NCI-H1694 treated with DMSO at 0.1 percent for 48 hours (cell line): ENCODE data around the gene ATP6V0E1.
A peak's percentile ranks its signal among the peaks of the same experiment; 100 is the strongest.

Source experiments
- DNase-seq: peaks from one replicate; lab custom pipeline; 2025; lab: John Stamatoyannopoulos, UW

Gene ATP6V0E1

DNA sequence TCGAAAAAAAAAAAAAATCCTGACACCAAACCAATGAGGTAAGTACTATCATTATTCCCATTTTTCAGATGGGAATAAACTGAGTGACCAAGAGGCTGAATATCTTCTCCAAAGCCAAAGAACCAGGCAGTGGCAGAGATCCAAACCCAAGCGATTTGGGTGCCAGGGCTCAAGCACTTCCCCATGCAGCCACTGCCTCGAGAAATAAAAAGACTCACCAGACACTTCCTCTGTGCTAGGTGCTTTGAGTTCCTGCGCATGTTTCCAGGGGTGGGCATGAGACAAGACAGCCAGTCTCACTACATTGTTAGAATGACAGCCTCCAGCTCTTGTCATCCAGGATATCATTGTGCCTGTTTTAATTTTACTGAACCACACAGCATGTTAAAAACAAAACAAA, 26.6 kb upstream of the ATP6V0E1 start:
- DNase-seq: no peak

DNA sequence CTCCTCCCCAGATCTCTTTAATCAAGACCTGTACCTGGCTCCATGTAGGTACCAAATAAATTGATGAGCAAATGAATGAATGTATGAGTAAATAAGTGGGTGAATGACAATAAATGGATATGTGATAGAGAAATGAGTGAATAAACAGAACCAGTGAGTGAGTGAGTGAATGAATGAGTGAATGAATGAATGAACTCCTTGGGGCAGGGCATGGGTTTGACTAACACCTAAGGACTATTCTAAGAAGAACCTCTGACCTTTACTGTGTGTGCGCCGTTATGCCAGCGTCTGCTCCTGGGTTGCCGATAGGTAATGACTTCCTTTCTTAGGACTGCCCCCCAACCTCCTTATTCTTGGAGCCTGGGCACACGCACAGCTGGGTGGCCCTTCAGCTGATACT, 26.1 kb upstream of the ATP6V0E1 start:
- DNase-seq: no peak

DNA sequence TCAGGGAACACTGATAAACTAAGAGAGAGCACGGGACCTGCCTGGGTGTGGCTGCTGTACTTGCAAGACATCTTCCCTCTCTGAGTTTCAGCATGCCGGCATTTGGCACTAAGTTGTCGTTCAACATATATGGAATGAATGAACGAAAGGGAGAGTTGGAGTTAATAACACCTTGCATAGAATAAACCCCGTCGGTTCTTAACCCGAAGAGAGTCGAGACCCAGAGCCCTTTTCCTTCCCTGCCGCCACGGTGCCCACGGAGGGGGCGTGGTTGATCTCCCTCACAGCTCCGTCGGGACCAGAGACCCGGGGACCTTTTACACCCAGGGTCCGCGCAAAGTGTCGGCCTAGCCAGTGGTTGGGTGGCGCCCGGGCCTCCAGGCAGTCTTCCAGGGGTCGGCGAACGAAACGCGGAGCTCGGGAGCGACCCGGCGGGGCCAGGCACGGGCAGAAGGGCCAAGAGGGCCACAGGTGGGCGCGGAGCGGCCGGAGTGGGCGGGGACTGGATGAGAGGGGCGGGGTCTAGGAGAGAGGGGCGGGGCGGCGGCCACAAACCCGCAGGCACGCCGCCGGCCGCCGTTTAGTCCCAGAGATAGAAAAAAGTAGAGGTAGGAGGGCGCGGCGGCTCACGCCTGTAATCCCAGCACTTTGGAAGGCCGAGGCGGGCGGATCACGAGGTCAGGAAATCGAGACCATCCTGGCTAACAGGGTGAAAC, 25.1 kb upstream of the ATP6V0E1 start:
- no peak for DNase-seq

DNA sequence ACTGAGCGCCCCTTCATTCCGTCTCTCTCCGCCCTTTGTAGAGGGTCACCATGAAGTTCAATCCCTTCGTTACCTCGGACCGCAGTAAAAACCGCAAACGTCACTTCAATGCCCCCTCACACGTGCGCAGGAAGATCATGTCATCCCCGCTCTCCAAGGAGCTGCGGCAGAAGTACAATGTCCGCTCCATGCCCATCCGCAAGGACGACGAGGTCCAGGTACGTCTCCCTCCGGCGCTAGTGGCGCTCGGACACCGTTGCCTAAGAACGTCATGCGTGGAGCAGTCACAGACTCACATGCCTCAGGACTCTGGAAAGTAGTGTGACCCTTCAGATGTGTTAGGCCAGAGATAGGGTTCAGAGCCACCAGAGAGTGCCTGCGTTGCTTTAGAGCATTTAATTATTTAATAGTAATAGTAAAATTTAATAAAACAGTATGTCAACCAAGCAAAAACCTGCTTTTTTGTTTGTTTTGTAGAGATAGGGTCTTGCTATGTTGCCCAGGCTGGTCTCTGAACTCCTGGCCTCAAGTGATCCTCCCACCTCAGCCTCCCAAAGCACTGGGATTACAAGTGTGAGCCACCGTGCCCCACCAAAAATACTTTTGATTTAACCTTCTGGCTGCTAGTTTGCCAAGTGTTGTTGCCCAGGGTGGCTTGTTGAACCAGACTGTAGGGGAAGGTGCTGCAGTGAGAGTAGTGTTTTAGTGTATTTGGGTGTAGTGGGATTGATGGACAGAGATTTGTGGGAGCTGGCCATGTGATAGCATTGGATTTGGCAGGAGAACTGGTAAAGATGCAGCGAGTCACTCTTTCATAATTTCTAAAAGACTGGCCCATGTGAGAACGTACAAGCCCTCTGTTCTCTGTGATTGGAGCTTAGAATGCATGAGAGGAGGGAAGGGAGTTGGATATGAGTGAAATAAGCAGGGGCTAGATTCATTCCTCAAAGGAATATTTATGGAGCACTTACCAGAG, 23.5 kb upstream of the ATP6V0E1 start:
- DNase-seq: no peak

DNA sequence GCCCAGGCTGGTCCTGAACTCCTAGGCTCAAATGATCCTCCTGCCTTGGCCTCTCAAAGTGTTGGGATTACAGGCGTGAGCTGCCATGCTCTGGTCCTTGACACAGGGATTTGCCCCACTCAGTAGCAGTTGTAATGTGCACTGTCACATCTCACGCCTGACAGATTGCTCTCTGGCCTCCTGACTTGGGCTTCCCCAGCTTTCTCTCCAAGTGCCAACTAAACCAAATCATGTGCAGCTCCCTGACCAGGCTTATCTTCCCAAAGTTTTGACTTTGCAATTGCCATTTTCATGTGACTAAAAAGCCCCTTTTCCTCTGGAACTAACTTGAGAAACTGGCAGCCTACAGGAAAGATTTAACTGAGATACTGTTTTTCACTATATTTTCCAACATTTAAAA, 13.7 kb upstream of the ATP6V0E1 start:
- no peak for DNase-seq

DNA sequence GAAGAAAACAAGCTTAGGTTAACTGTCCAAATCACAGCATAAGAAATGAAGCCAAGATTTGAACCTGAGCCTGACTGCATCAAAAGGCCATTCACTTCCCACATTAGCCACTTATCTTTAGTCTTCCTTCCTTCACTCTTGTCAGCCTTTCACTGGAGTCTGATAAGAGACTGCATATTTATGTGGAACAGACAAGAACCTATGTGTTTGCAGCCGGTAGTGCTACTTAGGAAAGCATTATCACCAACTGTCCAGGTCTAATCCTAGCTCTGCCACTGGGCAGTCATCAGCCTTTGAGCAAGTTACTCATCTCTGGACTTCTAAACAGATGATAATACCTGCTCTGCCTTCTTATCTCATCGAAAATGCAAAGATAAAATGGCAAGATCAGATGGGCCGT, 12.1 kb upstream of the ATP6V0E1 start:
- no peak for DNase-seq

DNA sequence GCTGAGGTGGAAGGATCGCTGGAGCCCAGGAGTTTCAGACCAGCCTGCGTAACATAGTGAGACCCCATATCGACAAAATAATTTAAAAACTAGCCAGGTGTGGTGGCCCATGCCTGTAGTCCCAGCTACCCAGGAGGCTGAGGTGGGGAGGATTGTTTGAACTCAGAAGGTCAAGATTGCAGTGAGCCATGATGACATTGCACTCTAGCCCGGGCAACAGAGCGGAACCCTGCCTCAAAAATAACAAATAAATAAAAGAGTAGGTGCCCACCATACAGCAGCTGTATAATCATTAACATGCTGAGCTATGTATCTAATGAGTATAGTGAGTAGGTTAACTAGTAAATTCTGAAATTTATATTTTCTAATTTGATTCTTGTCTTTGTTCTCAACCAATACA, 11.0 kb upstream of the ATP6V0E1 start:
- no peak for DNase-seq

DNA sequence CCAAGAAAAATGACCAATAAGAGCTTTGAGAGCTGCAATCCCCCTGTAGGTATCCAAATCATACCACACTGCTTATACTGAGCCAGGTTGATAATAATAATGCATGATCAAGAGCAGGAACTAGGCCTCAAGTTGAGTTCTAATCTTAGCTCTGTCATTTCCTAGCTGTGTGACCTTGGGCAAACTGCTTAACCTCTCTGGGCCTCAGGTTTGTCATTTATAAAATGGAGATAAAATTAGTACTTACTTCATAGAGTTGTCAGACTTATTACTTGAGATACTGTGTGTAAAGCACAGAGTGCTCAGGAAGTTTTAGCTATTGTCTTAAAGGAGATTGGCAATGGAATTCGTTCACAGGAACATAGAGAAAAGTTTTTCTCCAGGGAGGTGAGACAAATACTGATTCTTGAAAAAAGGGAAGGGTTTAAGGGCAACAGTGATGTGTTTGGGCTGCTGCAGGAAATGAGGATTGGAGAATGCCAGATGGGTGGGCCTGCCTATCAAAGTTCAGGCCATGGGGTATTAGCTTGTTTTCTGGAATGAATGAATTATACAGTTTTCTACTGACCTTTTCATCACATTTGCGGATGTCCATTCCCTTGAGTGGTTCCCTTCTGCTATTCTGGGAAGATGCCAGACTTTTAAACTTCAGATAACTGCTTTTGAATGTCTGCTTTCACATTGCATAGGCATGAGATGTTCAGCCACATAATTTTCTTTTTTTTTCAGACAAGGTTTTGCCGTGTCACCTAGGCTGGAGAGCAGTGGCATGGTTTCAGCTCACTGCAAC, 10.2 kb upstream of the ATP6V0E1 start:
- DNase-seq: no peak

DNA sequence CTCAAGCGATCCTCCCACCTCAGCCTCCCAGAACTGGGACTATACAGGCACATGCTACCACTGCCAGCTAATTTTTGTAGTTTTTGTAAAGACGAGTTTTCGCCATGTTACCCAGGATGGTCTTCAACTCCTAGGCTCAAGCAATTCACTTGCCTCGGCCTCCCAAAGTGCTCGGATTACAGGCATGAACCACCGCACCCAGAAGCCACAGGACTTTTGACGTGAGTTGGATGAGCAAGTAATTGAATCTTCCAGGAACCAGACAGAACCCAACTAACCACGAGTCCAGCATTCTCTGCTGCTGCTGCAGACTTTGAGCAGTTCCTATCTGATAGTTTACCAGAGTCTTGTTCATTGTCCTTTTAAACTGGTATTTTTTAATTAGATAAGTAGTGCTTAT, 9.6 kb upstream of the ATP6V0E1 start:
- DNase-seq: no peak

DNA sequence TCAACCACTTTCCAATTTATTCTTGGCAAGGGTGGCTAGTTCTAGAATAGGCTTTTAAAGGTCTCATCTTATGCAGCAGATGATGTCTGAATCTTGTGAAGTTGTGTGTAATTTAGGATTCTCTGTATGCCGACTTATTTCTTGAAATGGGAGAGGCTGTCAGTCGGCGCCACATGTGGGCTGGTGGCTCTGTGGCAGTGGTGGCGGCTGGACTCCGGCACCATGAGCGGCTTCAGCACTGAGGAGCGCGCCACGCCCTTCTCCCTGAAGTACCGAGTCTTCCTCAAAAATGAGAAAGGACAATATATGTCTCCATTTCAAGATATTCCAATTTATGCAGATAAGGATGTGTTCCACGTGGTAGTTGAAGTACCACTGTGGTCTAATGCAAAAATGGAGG, 8.3 kb upstream of the ATP6V0E1 start:
- no peak for DNase-seq

DNA sequence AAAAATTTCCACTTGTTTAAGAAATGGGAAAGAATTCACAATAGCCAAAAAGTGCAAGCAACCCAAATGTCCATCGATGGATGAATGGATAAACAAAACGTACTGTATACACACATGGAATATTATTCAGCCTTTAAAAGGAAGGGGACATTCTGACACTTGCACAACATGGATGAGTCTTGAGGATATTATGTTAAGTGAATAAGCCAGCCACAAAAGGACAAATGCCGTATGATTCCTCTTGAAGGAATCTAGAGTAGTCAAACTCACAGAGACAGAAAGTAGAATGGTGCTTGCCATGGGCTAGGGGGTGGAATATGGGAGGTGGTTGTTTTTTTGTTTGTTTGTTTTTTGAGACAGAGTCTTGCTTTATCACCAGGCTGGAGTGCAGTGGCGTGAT, 3.8 kb upstream of the ATP6V0E1 start:
- DNase-seq: no peak

DNA sequence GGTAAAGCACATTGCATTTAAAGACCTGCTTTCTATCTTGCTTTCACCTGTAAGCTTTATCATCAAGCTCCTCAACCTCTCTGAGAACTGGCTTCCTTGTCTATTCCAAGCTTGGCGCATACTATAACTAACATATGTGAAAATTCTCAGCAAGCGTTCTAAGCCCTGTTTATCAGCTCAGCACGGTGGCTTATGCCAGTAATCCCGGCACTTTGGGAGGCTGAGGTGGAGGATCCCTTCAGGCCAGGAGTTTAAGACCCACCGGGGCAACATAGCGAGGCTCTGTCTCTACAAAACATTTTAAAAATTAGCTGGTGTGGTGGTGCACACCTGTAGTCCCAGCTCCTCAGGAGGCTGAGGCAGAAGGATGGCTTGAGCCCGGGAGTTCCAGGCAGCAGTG, 1.6 kb upstream of the ATP6V0E1 start:
- no peak for DNase-seq

DNA sequence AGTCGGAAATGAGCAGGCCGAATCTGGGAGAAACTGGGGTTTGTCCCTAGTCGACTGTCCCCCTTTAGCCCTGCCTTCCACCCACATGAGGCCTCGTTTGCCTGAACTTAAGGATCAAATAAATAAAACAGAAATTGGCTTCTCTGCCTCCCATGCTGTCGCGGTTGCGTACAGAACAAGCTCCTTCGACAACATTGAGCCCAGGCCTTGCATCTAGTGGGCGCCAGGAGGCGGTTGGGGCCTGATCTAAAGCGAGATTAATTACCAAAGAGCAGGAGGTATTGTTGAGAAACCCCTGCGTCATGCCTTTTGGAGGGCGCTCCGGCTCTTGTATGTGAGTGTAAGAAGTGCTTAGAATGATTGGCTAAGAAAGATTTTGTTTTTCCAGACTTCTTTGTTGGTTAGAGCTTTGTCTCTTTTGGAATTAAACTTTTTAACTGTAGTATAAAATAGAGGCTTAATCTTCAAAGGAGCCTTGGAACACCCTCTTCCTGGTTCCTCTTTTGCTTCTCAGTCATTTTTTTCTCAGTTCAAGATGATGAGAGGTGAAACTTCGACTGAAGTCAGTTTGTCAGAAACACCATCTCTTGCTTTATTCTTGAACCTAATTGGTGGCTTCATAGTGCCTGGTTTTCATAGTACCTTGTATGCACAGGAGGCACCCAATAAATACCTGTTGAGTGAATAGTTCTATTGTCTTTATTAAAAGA, 828 bp downstream of the ATP6V0E1 start:
- peak; percentile 35 for DNase-seq

DNA sequence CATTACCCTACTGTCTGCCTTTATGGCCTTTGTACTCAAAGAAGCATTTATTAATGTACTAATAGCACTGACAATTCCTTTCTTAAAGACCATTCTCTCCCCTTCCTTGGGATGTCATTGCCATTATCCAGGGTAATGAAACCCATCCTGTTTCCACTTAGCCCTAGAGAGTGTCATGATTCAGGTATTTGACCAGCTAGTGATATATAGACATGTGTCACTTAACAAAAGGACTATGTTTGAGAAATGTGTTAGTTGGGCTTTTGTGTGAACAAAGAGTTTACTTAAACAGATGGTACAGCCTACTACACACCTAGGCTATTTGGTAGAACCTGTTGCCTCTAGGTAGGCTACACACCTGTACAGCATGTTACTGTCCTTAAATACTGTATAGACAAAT, 2.0 kb downstream of the ATP6V0E1 start:
- no peak for DNase-seq

DNA sequence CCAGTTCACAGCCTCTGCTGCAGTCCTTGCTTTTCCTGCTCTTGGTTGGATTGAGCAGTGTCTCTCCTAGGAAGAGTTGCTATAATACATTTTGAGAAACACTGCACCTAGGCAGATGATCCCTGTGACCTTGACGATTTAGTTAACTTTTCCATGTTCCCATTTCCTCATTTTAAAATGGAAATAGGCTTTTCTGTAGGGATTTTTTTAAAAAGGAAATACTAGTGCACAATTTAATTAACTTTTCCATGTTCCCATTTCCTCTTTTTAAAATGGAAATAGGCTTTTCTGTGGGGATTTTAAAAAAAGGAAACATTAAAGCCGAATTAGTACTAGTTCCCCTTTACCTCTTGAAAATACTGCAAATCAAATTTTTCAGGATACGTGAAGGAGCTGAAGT, 4.7 kb downstream of the ATP6V0E1 start:
- no peak for DNase-seq

DNA sequence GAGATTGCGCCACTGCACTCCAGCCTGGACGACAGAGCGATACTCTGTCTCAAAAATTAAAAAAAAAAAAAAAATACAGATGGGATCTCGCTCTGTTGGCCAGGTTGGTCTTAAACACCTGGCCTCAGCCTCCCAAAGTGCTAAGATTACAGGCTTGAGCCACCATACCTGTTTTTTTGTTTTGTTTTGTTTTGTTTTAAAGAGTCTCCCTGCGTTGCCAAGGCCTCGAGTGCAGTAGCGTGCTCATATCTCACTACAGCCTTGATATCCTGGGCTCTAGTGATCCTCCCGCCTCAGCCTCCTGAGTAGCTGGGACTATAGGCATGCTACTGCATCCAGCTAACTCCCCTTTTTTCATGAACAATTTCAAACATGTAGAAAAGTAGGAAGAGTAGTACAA, 7.2 kb downstream of the ATP6V0E1 start:
- DNase-seq: no peak

DNA sequence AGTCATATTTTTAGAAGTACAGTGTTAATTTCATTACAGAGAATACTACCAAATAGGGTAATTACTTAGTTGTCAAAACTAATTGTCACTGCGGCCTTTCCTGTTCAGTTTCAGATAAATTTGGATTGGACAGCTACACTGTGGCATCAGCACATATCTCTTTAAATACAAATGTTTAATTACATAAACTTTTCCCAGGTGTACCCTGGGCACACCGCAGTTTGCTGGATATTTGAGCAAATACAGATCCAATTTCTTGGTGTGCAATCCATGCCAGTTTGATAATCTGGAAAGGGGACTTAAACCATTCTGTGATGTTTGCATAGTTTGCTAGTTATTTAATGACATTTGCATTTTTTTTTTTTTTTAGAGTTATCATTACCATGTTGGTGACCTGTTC, 10.8 kb downstream of the ATP6V0E1 start:
- no peak for DNase-seq

DNA sequence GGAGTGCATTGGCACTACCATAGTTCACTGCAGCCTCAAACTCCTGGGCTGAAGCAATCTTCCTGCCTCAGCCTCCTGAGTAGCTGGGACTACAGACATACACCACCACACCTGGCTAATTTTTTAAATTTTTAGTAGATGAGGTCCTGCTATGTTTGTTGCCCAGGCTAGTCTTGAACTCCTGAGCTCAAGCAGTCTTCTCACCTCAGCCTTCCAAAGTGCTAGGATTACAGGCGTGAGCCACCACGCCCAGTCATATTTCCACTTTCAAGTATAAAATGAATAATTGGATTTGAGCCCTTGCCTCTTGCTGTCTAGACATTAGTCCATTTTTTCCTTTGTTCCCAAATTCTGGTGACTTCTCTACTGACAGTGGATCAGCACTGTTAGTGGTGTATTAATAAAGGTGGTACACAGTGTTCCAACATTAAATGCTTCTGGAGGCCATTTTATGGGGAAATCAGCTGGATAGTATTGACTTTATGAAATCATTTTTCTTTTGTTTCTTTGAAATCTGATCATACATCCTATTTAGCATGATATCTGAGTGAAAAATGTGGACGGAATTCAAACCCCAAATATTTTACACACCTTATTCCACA, 15.9 kb downstream of the ATP6V0E1 start:
- no peak for DNase-seq

DNA sequence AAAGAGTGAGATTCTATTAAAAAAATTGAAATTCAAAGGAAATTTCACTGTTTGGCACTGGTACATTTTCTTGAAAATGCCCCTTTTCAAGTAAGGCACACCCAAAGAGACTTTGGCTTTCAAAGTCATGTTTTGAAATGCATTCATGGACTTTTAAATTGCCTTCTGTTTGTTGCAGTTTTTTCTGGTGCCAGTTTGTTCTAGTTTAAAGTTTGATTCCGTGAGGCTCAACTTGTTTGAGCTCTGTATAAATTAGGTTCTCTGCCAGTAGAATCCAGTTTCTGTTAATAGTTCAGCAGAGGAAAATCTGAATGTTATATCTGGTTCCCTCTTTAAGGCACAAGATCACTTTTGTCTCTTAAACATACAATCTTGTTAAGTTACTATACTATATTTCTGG, 16.4 kb downstream of the ATP6V0E1 start:
- DNase-seq: no peak

DNA sequence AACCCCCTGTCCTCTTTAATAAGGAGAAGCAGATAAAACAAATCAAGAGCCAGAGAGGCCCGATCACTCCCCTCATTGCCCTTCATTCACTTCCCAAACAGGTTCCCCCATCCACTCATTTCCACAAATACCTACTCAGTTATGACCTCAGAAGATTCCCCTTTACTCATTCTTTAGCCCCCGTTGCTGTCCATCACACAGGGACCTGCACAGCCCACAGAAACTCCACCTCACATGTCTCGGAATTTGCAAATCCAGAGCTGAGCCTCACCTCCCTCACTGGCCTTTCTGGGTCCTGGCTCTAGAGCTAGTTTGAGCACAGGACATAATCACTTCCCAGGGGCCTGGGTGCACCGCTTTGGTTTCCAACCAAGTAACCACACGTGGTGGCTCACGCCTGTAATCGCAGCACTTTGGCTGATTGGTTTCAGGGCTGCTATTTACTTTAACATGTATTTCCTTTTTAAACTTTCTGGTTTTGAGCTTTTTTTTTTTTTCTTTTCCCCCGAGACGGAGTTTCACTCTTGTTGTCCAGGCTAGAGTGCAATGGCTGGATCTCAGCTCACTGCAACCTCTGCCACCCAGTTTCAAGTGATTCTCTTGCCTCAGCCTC, 17.8 kb downstream of the ATP6V0E1 start:
- DNase-seq: no peak

DNA sequence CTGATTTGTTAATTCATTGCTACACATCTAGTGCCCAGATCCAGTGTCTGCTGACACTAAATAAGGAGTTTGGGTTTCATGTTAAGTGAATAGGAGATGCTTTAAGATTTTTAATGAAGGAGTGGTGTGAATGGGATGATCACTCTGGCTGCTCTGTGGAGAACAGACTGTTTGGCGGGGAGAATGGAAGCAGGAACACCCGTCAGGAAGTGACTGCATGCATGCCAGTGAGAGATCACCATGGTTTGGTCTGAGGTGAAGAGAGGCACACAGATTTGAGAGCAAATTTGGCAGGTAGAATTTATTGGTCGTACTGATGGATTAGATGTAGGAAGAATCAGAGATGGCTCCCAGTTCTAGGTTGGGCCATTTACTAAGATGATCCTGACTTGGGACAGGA, 19.8 kb downstream of the ATP6V0E1 start:
- no peak for DNase-seq
